Activated CD8-positive, alpha-beta memory T cell treated with anti-CD3 and anti-CD28 coated beads for 1 hour (primary cell): ENCODE results near the gene AHNAK2.

Source experiments
- DNase-seq, 2 donors: peaks; one replicate each; pipeline ENCODE4 v3.0.0-alpha.2; 2020; ENCODE audit warnings: low read depth in 1 of 2; ENCODE audit errors: extremely low read depth in 1 of 2

Gene AHNAK2

DNA sequence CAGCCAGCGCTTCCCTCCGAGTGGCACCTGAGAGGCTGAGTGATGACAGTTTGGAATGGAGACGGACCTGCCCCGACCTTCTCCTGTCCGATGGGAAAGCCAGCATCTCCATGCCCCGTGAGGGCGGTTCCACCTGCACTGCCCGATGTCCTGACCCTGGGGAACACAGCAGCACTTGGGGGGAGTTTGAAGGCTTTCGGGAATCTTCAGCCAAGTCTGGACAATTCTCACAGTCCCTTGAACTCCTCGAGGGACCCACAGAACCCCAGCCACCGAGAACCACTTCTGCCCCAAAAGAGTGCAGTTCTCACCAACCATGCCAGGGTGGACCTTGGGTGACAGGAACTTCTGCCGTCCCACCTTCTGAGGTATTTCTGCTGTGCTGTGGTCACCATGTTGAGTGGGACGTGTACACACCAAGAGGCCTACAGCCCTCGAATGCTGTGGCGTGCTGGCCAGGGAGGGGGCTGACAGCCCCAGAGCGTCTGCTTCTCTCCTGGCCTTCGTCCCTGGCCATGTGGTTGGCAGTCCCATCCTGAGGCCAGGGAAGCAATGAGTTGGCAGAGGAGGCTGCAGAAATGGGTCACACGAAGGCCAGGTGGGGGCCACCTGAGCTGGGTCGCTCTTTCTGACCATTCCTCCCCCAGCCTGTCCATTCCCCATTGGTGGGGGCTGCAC is 8.5 kb upstream of the AHNAK2 start:
- DNase-seq: no peak

DNA sequence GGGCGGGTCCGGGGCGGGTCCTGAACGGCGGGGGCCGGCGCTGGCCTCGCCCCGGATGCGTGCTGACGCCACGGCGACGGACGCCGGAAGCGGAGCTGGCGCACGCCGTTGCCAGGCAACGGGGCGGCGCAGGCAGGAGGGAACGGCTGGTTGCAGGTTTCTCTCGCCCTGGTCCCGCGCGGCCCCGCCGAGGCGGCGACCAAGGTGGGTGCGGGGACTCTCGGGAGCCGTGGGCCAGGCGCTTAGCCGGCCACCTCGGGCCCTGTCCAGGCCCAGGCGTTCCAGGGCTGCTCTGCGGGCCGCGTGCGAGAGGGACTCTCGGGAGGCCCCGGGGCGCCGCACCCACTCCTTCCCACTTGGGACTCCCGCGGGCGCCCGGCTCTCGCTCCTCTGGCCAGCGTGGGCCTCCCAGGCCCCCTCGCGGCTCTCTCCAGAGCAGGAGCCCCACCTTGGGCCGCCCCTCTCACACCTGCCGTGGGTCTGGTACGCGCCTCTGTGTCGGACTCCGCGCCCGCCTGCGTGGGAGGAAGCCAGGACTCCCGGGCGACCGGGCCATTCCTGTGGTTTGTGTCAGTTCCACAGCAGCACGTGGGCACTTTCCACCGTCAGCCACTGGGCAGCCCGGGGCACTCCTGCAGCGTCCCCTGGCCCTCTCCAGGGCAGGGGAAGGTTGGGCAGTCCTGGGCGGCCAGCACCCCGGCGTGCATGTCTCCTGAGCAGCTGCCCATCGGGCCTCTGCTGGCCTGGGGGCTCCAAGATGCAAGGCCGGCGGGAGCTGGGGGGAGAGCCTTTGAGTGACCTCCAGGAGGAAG is 7.7 kb upstream of the AHNAK2 start, which contains the start of gene CLBA1:
CLBA1 (plus strand) TSS at position 114 of the 812 bp plus-strand sequence; CDS start at position 758, 644 bp downstream.
- peak; percentile 48 to 85 for DNase-seq

GRCh38 chr14:104984056-104984894 is 6.1 kb upstream of the AHNAK2 start:
- DNase-seq: no peak

DNA sequence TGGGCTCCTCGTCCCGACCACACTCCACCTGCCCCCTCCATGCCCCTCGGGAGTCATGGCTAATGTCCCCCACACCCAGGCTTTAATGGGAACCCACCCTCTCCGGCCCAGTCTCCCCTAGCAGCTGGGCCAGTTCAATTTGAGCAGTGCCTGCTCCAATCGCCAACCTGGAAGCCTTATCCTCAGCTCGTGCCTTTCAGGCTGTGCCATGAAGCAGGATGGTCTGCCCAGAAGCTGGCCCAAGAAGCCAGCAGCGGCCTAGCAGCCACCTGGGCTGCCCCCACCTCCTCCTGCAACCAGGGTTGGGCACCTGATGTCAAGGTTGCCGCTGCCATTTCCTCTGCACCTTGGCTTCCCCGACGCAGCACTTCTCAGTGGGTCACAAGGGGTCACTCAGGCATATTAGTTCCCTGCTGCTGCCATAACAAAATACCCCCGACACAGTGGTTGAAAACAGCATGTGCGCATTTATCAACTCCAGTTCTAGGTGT is 5.1 kb upstream of the AHNAK2 start:
- DNase-seq: no peak

- no peak for DNase-seq
Observed at GRCh38 chr14:104982548-104983230, 4.5 kb upstream of the AHNAK2 start.

DNA sequence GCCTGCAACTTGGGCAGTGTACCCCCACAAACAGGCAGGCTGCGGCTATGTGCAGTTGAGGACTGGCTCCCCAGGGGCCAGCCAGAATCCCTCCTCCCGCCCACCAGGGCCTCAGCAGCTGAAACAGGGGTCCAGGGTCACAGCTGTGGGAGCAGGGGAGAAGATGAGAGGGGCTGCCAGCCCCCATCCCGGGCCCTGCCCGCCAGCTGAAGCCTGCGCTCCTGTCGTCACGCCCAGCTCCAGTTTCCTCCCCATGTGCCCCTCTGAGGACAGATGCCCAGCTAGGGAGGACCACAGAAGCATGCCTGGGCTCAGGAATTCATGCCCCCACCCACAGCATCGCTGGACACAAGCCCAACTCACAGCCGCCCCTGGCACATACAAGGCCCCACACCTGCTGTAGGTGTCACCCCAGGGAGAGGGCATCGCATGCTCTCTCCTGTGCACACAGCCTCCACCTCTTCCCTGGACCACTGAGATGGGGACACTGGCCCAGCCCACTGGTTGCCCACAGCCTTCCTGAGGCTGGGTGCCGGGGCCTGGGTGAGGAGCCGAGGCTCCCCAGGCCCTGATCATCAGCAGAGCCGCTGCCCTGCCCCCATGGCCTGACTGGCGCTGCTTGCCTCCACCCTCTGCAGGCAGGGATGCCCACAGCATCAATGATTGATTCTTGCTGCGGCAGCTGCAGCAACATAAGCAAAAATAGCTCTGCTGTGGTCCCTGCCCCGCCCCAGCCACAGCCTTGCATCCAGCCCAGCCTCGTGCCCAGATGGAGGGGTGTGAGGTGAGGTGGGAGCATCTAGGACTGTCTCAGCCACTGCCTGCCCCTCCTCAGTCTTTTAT is 3.7 kb upstream of the AHNAK2 start:
- no peak for DNase-seq

DNA sequence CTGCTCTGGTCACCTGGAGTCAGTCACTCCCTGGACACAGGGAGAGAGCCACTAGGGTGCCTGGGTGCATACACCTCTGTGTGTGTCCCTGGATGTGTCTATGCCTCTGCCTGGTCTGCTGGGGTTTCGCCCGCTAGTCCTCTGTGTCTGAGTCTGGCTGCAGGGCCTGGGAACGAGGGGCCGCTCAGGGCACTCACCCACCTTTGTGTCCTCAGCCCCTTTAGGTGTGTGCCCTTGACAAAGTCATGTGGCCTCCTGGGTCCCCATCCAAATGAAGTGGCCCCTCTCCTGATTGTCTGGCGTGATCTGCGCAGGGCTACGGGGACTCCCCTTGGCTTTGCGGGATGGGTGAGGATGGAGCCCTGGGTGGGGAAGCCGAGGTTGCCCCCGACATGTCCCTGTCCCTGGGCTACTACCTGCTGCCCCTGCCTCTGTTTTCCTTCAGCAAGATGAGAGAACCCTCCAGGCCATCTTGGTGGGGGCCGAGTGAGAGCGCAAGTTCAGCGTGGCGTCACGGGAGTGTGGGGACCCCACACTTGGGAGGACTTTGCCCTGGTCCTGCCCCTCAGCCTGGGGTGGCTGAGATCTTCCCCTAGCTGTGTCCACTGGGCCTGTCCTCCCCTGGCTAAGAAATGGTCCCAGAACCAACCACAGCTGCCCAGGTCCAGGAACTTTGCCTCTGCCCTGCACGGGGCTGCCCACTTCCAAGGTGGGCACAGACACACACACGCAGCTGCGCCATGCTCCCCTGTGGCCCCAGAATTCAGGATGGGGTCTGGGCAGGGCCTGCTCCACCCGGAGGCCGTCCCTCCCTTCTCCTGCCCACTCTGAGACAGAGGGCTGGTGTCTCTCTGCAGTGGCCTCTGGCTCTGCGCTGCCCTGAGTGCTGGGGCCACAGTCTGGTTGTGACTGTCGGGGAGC is 2.7 kb upstream of the AHNAK2 start:
- no peak for DNase-seq

DNA sequence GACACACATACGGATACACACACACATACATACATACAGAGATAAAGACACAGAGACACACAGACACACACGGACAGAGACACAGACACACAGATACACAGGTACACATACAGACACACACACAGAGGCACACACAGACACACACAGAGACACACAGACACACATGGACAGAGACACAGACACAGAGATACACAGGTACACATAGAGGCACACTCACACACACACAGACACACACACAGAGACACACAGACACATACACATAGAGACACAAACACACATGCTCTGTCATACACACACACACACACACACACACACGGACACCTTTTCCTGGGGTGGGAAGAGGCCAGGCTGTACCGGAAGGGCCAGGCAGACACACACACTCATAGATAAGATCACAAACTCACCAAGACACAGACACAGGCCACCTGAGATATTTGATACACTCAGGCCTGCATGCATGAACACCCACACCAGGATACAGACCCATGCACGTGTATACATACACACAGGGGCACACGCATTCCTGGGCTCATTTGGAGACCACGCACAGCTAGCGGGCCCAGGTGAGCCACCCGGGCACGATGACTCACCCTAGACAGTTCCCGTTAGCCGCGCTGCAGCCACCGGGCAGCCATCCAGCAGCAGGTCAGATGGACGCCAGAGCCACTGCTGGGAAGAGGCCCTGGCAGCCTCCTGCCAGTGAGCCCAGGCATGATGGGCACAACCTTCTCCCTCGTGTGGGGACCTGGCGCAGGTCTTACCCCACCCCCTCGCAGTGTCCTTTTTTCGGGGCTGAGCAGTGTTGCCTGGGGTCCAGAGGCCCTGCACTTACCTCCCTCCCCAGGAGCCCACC is 1.8 kb upstream of the AHNAK2 start:
- DNase-seq: no peak

GRCh38 chr14:104978746-104979691 is 845 bp upstream of the AHNAK2 start:
- DNase-seq: no peak

GRCh38 chr14:104977008-104977680 is 1.0 kb downstream of the AHNAK2 start:
- no peak for DNase-seq

GRCh38 chr14:104976198-104977007 is 1.8 kb downstream of the AHNAK2 start:
- peak; percentile 61 to 85 for DNase-seq

GRCh38 chr14:104975481-104976197 is 2.5 kb downstream of the AHNAK2 start:
- no peak for DNase-seq

DNA sequence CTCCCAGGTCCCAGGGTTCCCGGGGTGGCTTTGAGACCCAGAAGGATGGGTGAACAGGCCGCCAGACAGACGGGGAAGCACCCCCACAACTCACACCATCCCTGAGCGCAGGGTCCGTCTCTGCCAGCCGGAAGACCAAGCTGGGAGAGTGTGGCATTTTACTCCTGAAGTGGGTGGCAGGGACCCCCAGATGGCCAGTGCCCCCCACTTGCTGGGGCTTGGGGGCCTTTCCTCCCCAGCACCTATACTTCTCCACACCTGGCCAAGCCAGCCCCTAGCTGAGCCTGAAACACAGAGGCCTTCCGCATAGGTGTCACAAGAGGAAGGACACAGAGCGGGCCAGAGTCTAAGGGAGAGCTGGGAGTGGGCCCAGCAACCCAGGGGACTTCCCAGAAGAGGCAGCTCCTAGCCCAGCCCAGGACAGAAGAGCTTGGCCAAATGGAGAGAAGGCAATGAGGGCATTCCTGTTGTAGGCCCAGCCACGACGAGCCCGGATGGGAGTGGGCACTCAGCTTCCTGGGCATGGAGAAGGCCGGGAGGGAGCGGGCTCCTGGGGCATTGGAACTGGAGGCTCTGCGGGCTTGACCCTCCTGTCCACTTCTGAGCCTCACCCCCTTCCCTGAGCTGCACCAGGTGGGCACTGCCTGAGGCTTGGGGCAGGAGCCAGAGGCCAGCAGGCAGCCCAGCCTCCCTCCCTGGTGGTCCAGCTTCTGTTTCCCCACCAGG is 3.3 kb downstream of the AHNAK2 start:
- DNase-seq: no peak

- no peak for DNase-seq
Observed at GRCh38 chr14:104974146-104974541, 4.0 kb downstream of the AHNAK2 start.
